GM12878 (cell line): Measurements from ENCODE around the gene CCDC88C. TPM values are rescaled to one million over a fixed set of nuclear protein-coding genes. Genes with fewer than 3 reads are reported as not detected.

Experiments
- ATAC-seq: fragments of 200-7000 bp; cut with Tn5 transposase; 3 replicates; pipeline ENCODE4 v1.9.1; 2020; ENCODE audit warnings: mild to moderate bottlenecking, moderate library complexity
- BruUV-seq: library from RNA; stranded (reverse); fragments of 400-500 nt; replicated peaks from 2 replicates; lab custom pipeline; 2021; lab: Mats Ljungman, UMichigan
- CTCF ChIA-PET: fragments of 300-600 bp; sonication (Branson Sonifier 250); formaldehyde crosslinking; extraction: SDS; loops from one replicate; lab custom pipeline; 2021; ENCODE audit warnings: inconsistent platforms; lab: Yijun Ruan, JAX
- POLR2A ChIA-PET: fragments of 350-600 bp; formaldehyde crosslinking; extraction: SDS; loops from one replicate; lab custom pipeline; 2021; ENCODE audit warnings: inconsistent platforms; lab: Charles Lee
- RAD21 ChIA-PET: fragments of 300-600 bp; sonication (Branson Sonifier 250); formaldehyde crosslinking; loops from one replicate; lab custom pipeline; 2023; ENCODE audit warnings: antibody characterized with exemption; ENCODE audit not compliant: unreplicated experiment; lab: Charles Lee
- SMC1A ChIA-PET: fragments of 300-600 bp; sonication (Branson Sonifier 250); formaldehyde crosslinking; loops from one replicate; lab custom pipeline; 2023; ENCODE audit not compliant: unreplicated experiment, uncharacterized antibody; lab: Charles Lee
- DNase-seq: peaks from one replicate; pipeline ENCODE4 v3.0.0-alpha.2; 2011; ENCODE audit warnings: low read depth, low spot score
- FAIRE-seq: peaks from 3 replicates; lab custom pipeline; 2011; peaks lifted over from hg19 to GRCh38; lab: Jason Lieb, UNC
- H2AFZ ChIP-seq: 2 replicates; pipeline ENCODE4 v1.6.0; 2011; ENCODE audit warnings: low read depth, low read length, control low read depth; ENCODE audit not compliant: control insufficient read depth
- H3K27ac ChIP-seq: 2 replicates; pipeline ENCODE4 v1.5.1; 2011; ENCODE audit warnings: control low read depth; ENCODE audit not compliant: control insufficient read depth, insufficient read depth
- H3K27me3 ChIP-seq, 2 experiments: replicated peaks in 1 of 2; 2 replicates each; pipeline versions ENCODE4 v1.6.0 to v1.6.1; 2011; ENCODE audit warnings: low read length in 1 of 2; ENCODE audit not compliant: control insufficient read depth in 2 of 2, insufficient read depth in 2 of 2
- H3K36me3 ChIP-seq, 2 experiments: 2 replicates each; pipeline ENCODE4 v1.5.1; 2011; ENCODE audit warnings: low read length in 1 of 2; ENCODE audit not compliant: control insufficient read depth in 2 of 2, insufficient read depth in 2 of 2
- H3K4me1 ChIP-seq: 2 replicates; pipeline ENCODE4 v1.6.1; 2011; ENCODE audit warnings: mild to moderate bottlenecking, low read length, moderate library complexity, mixed read lengths; ENCODE audit not compliant: control insufficient read depth, insufficient read depth
- H3K4me2 ChIP-seq: 2 replicates; pipeline ENCODE4 v1.6.0; 2011; ENCODE audit warnings: control low read depth; ENCODE audit not compliant: control insufficient read depth, insufficient read depth
- H3K4me3 ChIP-seq: fragments of 200-600 bp; sonication (generic); 2 replicates; pipeline ENCODE4 v1.5.1; 2016
- H3K79me2 ChIP-seq: 2 replicates; pipeline ENCODE4 v1.6.0; 2011; ENCODE audit warnings: low read length; ENCODE audit not compliant: control insufficient read depth, insufficient read depth
- H3K9ac ChIP-seq: 2 replicates; pipeline ENCODE4 v1.8.0; 2011; ENCODE audit warnings: low read length, control low read depth, mixed read lengths; ENCODE audit not compliant: control insufficient read depth, insufficient read depth
- H3K9me3 ChIP-seq: replicated peaks from 3 replicates; pipeline ENCODE4 v1.5.1; 2011; ENCODE audit warnings: mild to moderate bottlenecking, low read length; ENCODE audit not compliant: control insufficient read depth, insufficient read depth
- H4K20me1 ChIP-seq: 2 replicates; pipeline ENCODE4 v1.6.0; 2011; ENCODE audit not compliant: control insufficient read depth, insufficient read depth
- ASH2L ChIP-seq: fragments of 300-600, 200-600 bp; sonication (generic); IDR thresholded peaks from 2 replicates; pipeline ENCODE4 v1.6.1; 2017; ENCODE audit warnings: low read depth, mild to moderate bottlenecking, borderline replicate concordance
- CEBPB ChIP-seq, 2 experiments: fragments of 150-350 bp in 1 of 2; IDR thresholded peaks; 2 replicates each; pipeline ENCODE4 v1.6.1; 2012 to 2014; ENCODE audit warnings: low read depth in 2 of 2, low read length in 2 of 2, borderline replicate concordance in 1 of 2, inconsistent platforms in 1 of 2
- ESRRA ChIP-seq: IDR thresholded peaks from 2 replicates; pipeline ENCODE4 v1.6.1; 2012; ENCODE audit warnings: mild to moderate bottlenecking, low read length, improper control_type of control experiment
- JUNB ChIP-seq: IDR thresholded peaks from 2 replicates; pipeline ENCODE4 v1.6.1; 2016; ENCODE audit warnings: antibody characterized with exemption, mild to moderate bottlenecking
- KLF5 ChIP-seq: fragments of 450-650 bp; IDR thresholded peaks from 2 replicates; pipeline ENCODE4 v1.6.1; 2014; ENCODE audit warnings: mild to moderate bottlenecking; ENCODE audit not compliant: partially characterized antibody
- MTA2 ChIP-seq: fragments of 450-650 bp; IDR thresholded peaks from 2 replicates; pipeline ENCODE4 v1.6.1; 2016; ENCODE audit warnings: low read depth, mild to moderate bottlenecking, moderate library complexity
- RCOR1 ChIP-seq: conservative IDR thresholded peaks from 2 replicates; pipeline ENCODE4 v1.6.1; 2012; ENCODE audit warnings: low read depth, low read length, improper control_type of control experiment
- RUNX3 ChIP-seq: IDR thresholded peaks from 2 replicates; pipeline ENCODE4 v1.6.1; 2012; ENCODE audit warnings: low read length, inconsistent platforms
- SMAD5 ChIP-seq: IDR thresholded peaks from 2 replicates; pipeline ENCODE4 v1.6.1; 2016; ENCODE audit warnings: antibody characterized with exemption, low read depth
- STAT3 ChIP-seq: IDR thresholded peaks from 2 replicates; pipeline ENCODE4 v1.6.1; 2011; ENCODE audit warnings: low read depth, low read length, improper control_type of control experiment
- WRNIP1 ChIP-seq: IDR thresholded peaks from 2 replicates; pipeline ENCODE4 v1.6.1; 2011; ENCODE audit warnings: low read depth, low read length, improper control_type of control experiment, borderline replicate concordance
- YY1 ChIP-seq: IDR thresholded peaks from 2 replicates; pipeline ENCODE4 v1.6.1; 2011; ENCODE audit warnings: low read depth, mild to moderate bottlenecking, low read length
- WGBS: methylation state at CpG from one replicate; pipeline ENCODE4 v1.1.6; 2016; ENCODE audit warnings: low lambda C conversion rate; ENCODE audit not compliant: insufficient replicate concordance, insufficient coverage; ENCODE audit errors: missing lambda C conversion rate; 5-methylcytosine and 5-hydroxymethylcytosine counted together
- in situ Hi-C: fragments of 300-500 bp; cut with MboI; formaldehyde crosslinking; loops from 9 replicates; pipeline ENCODE4 v1.14.3; 2018; ENCODE audit warnings: mixed read lengths
- intact Hi-C: fragments of 100-400 bp; cut with micrococcal nuclease; formaldehyde crosslinking; loops from one replicate; pipeline ENCODE4 v1.14.2; 2022; ENCODE audit not compliant: unreplicated experiment
- polyA plus RNA-seq, 11 experiments: library from polyadenylated mRNA; depleted of rRNA in 4 of 11; unstranded in 6 of 11; stranded (reverse) in 5 of 11; fragments of >200 nt; fragmentation: Nextera tagmentation in 4 of 11; fragmentation: Illumina TruSeq in 1 of 11; extraction: Ambion mirVana in 4 of 11; extraction: Trizol in 1 of 11; gene quantifications; 1 replicate in 1 of 11; 2 replicates in 10 of 11; pipeline versions ENCODE4 v1.2.1 to v1.2.3, GENCODE V29; 2011 to 2016; ENCODE audit warnings: inconsistent platforms in 2 of 11, missing spikeins in 2 of 11, low read depth in 1 of 11
- total RNA-seq, 4 experiments: library from RNA; depleted of rRNA in 3 of 4; stranded (reverse); fragments of >200 nt in 3 of 4; fragmentation: Illumina TruSeq in 1 of 4; extraction: Trizol in 1 of 4; gene quantifications; 2 replicates each; pipeline versions ENCODE4 v1.2.1 to v1.2.3, GENCODE V29; 2013 to 2021
- TF ChIP-seq, protein P1 (sequence below): IDR thresholded peaks from 2 replicates; pipeline ENCODE4 v1.6.1; 2012; ENCODE audit warnings: low read length, inconsistent platforms

The CCDC88C gene
- total and polyA plus RNA-seq, 10 of the 15 experiments (the other 5 are each of a cell fraction or from before 2014, with no cell fraction given) = 4.0 to 79.6 (median 36.6) TPM

DNA sequence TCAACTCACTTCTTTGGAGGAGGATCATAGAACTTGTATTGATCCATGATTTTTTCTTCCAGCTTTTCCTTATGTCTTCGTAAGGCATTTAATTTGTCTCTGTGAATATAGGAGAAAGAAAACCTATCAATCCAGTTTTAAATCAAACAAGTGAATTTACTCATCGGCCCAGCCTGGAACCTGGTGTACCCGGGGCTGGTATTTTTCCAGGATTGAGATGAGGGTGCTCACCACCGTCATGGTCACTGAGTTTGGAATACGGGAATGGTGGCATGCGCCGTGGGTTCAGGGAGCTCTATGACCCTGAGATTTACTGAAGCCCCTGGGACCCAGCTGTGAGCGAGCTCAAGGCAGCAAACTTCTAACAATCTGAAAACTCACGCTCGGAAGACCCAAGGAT is 126.6 kb downstream of the CCDC88C start:
- ChIA-PET RAD21 (interaction anchor here (1.2 kb wide), 2 partner anchors 9 to 114 kb away, joined by 4 read pairs; no protein-coding TSS in a partner anchor), SMC1A (interaction anchor here (0.6 to 1.3 kb wide), 4 partner anchors 111 to 185 kb away, joined by 3 to 6 read pairs (median 3); no protein-coding TSS in a partner anchor), CTCF (interaction anchor here (11.1 kb wide), 1 partner anchor 115 kb away, joined by 211 read pairs; no protein-coding TSS in a partner anchor), POLR2A (interaction anchor here (0.6 kb wide), 1 partner anchor 207 kb away, joined by 3 read pairs; no protein-coding TSS in a partner anchor)
- H3K4me1 ChIP-seq = no peaks in the 10 kb centered on the region
- H3K9me3 ChIP-seq = no peaks in the 10 kb centered on the region
- in situ Hi-C loops (no loop called here), intact Hi-C loops (no loop called here)
- H2AFZ ChIP-seq = no peak overlapping the region
- FAIRE-seq (no peak), DNase-seq (no peak), ATAC-seq (no peak)
- no peak overlapping the region for H3K27ac ChIP-seq
- H3K4me2 ChIP-seq = no peak overlapping the region
- BruUV-seq = no TSS peak
- WGBS = 96% methylated on average over 10 of the region's 10 CpGs
- TF ChIP-seq MTA2 = no peak
- no peak for TF ChIP-seq KLF5
- no peak for TF ChIP-seq ASH2L
- no peak for TF ChIP-seq STAT3
- TF ChIP-seq JUNB = no peak
- no peak for TF ChIP-seq SMAD5
- no peak for TF ChIP-seq CEBPB (IDR thresholded peaks at IDR 0.05; ENCODE audit: borderline replicate concordance in 1 of 2, low read depth in 2 of 2, low read length in 2 of 2)
- TF ChIP-seq, protein P1, sequence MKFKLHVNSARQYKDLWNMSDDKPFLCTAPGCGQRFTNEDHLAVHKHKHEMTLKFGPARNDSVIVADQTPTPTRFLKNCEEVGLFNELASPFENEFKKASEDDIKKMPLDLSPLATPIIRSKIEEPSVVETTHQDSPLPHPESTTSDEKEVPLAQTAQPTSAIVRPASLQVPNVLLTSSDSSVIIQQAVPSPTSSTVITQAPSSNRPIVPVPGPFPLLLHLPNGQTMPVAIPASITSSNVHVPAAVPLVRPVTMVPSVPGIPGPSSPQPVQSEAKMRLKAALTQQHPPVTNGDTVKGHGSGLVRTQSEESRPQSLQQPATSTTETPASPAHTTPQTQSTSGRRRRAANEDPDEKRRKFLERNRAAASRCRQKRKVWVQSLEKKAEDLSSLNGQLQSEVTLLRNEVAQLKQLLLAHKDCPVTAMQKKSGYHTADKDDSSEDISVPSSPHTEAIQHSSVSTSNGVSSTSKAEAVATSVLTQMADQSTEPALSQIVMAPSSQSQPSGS = no peak
- TF ChIP-seq RCOR1 = no peak
- TF ChIP-seq ESRRA = no peak
- no peak for TF ChIP-seq WRNIP1
- TF ChIP-seq YY1 = no peak
- TF ChIP-seq RUNX3 = no peak
- no peaks in the 10 kb centered on the region for H3K79me2 ChIP-seq
- H3K9ac ChIP-seq = no peak overlapping the region
- H3K27me3 ChIP-seq = no peaks in the 10 kb centered on the region
- no peak overlapping the region for H3K4me3 ChIP-seq
- H3K36me3 ChIP-seq = peaks cover 45 to 50% of the 10 kb centered on the region in 2 experiments; a peak in 3 of 4 replicates
- H4K20me1 ChIP-seq = peaks cover 2% of the 10 kb centered on the region; the same call in 1 of the 2 replicates
